IMR-90 (cell line): ENCODE measurements around the gene ZNF587. TPM values are rescaled to one million over a fixed set of nuclear protein-coding genes. Genes with fewer than 3 reads are reported as not detected.

Source experiments
- ATAC-seq: fragments of 200-7000 bp; cut with Tn5 transposase; 2 replicates; pipeline ENCODE4 v1.9.1; 2020; ENCODE audit warnings: low read depth, mild to moderate bottlenecking, moderate library complexity
- BruUV-seq: library from RNA; stranded (reverse); fragments of 400-500 nt; replicated peaks from 2 replicates; lab custom pipeline; 2021; lab: Mats Ljungman, UMichigan
- CTCF ChIA-PET: fragments of 300-600 bp; formaldehyde crosslinking; extraction: SDS; loops from one replicate; lab custom pipeline; 2021; ENCODE audit warnings: antibody characterized with exemption; lab: Yijun Ruan, JAX
- POLR2A ChIA-PET: fragments of 300-600 bp; sonication (Branson Sonifier 250); formaldehyde crosslinking; loops from one replicate; lab custom pipeline; 2022; ENCODE audit warnings: antibody characterized with exemption; ENCODE audit not compliant: unreplicated experiment; lab: Charles Lee
- DNase-seq: peaks from one replicate; pipeline ENCODE4 v3.0.0; 2013
- H2AFZ ChIP-seq: replicated peaks from 2 replicates; pipeline ENCODE3; 2013; ENCODE audit warnings: low read length, mild to moderate bottlenecking; ENCODE audit not compliant: poor library complexity
- H2AK5ac ChIP-seq: 2 replicates; pipeline ENCODE4 v1.6.1; 2013; ENCODE audit warnings: low read depth, low read length, inconsistent platforms
- H2AK9ac ChIP-seq: replicated peaks from 2 replicates; pipeline ENCODE3; 2013; ENCODE audit warnings: mild to moderate bottlenecking, low read depth, low read length, moderate library complexity; ENCODE audit not compliant: poor library complexity
- H2BK120ac ChIP-seq: 2 replicates; pipeline ENCODE4 v1.6.1; 2013; ENCODE audit warnings: low read depth, low read length, inconsistent platforms
- H2BK15ac ChIP-seq: 3 replicates; pipeline ENCODE4 v1.6.1; 2013; ENCODE audit warnings: low read depth, low read length, inconsistent platforms
- H2BK20ac ChIP-seq: 2 replicates; pipeline ENCODE4 v1.6.1; 2013; ENCODE audit warnings: low read depth, mild to moderate bottlenecking, inconsistent platforms, low read length, moderate library complexity
- H2BK5ac ChIP-seq: 2 replicates; pipeline ENCODE4 v1.6.1; 2013; ENCODE audit warnings: mild to moderate bottlenecking, low read depth, low read length, inconsistent platforms; ENCODE audit not compliant: poor library complexity, severe bottlenecking
- H3K14ac ChIP-seq: replicated peaks from 2 replicates; pipeline ENCODE4 v1.6.1; 2013; ENCODE audit warnings: low read depth, low read length, inconsistent platforms
- H3K18ac ChIP-seq: 2 replicates; pipeline ENCODE4 v1.6.1; 2013; ENCODE audit warnings: low read depth, low read length, control low read depth
- H3K23ac ChIP-seq: 2 replicates; pipeline ENCODE4 v1.6.1; 2013; ENCODE audit warnings: low read depth, low read length, inconsistent platforms
- H3K27ac ChIP-seq: 2 replicates; pipeline ENCODE4 v1.5.1; 2013; ENCODE audit warnings: mild to moderate bottlenecking, control low read depth, low read length; ENCODE audit not compliant: insufficient read depth
- H3K27me3 ChIP-seq: 2 replicates; pipeline ENCODE4 v1.6.1; 2013; ENCODE audit warnings: low read length; ENCODE audit not compliant: control insufficient read depth, insufficient read depth
- H3K36me3 ChIP-seq: 2 replicates; pipeline ENCODE4 v1.6.1; 2013; ENCODE audit warnings: low read length, mixed read lengths; ENCODE audit not compliant: control insufficient read depth, insufficient read depth
- H3K4ac ChIP-seq: 2 replicates; pipeline ENCODE4 v1.6.1; 2013; ENCODE audit warnings: low read depth, low read length, inconsistent platforms
- H3K4me1 ChIP-seq: 2 replicates; pipeline ENCODE4 v1.6.1; 2013; ENCODE audit warnings: low read length, mixed read lengths; ENCODE audit not compliant: control insufficient read depth, insufficient read depth
- H3K4me2 ChIP-seq: 2 replicates; pipeline ENCODE4 v1.6.1; 2013; ENCODE audit warnings: low read depth, mild to moderate bottlenecking, control low read depth, low read length, moderate library complexity
- H3K4me3 ChIP-seq: 2 replicates; pipeline ENCODE4 v1.5.1; 2013; ENCODE audit warnings: low read depth, mild to moderate bottlenecking, control low read depth, low read length, moderate library complexity; ENCODE audit not compliant: insufficient read depth
- H3K56ac ChIP-seq: 2 replicates; pipeline ENCODE4 v1.6.1; 2013; ENCODE audit warnings: low read length, inconsistent platforms; ENCODE audit not compliant: insufficient read depth; ENCODE audit errors: extremely low read depth
- H3K79me1 ChIP-seq, 2 experiments: 2 replicates each; pipeline ENCODE4 v1.6.1; 2013; ENCODE audit warnings: low read length in 2 of 2, inconsistent platforms in 1 of 2, low read depth in 1 of 2
- H3K9ac ChIP-seq: 2 replicates; pipeline ENCODE4 v1.6.1; 2013; ENCODE audit warnings: low read depth, low read length, control low read depth
- H3K9me1 ChIP-seq: 2 replicates; pipeline ENCODE4 v1.6.1; 2013; ENCODE audit warnings: low read length, inconsistent platforms; ENCODE audit not compliant: insufficient read depth
- H3K9me3 ChIP-seq: 2 replicates; pipeline ENCODE4 v1.6.1; 2013; ENCODE audit warnings: low read length; ENCODE audit not compliant: control insufficient read depth, insufficient read depth
- H4K20me1 ChIP-seq: 2 replicates; pipeline ENCODE4 v1.6.1; 2013; ENCODE audit warnings: low read length, inconsistent platforms; ENCODE audit not compliant: insufficient read depth
- H4K5ac ChIP-seq: 2 replicates; pipeline ENCODE4 v1.6.1; 2013; ENCODE audit warnings: mild to moderate bottlenecking, low read depth, low read length, control low read depth
- H4K8ac ChIP-seq, 2 experiments: 2 replicates each; pipeline ENCODE4 v1.6.1; 2013; ENCODE audit warnings: low read depth in 2 of 2, low read length in 2 of 2, control low read depth in 1 of 2, inconsistent platforms in 1 of 2
- H4K91ac ChIP-seq: 2 replicates; pipeline ENCODE4 v1.6.1; 2013; ENCODE audit warnings: low read depth, low read length, inconsistent platforms; ENCODE audit not compliant: insufficient read depth
- BHLHE40 ChIP-seq: fragments of 150-350 bp; IDR thresholded peaks from 2 replicates; pipeline ENCODE4 v1.6.1; 2016; ENCODE audit warnings: mild to moderate bottlenecking, low read depth, low read length
- MXI1 ChIP-seq: IDR thresholded peaks from 2 replicates; pipeline ENCODE4 v1.6.1; 2012; ENCODE audit warnings: low read depth, mild to moderate bottlenecking, low read length, moderate library complexity, borderline replicate concordance
- POLR2A ChIP-seq: IDR thresholded peaks from 2 replicates; pipeline ENCODE4 v1.6.1; 2012; ENCODE audit warnings: mild to moderate bottlenecking, low read depth, low read length
- USF2 ChIP-seq: fragments of 150-350 bp; IDR thresholded peaks from 2 replicates; pipeline ENCODE4 v1.6.1; 2017; ENCODE audit warnings: mild to moderate bottlenecking, antibody characterized with exemption, low read length, low read depth
- WGBS, 2 experiments: methylation state at CpG; one replicate each; pipeline versions ENCODE4 v1.1.5 to v1.1.7; 2013; ENCODE audit warnings: missing lambda C conversion rate in 2 of 2; ENCODE audit not compliant: insufficient read length in 1 of 2; ENCODE audit errors: extremely low coverage in 2 of 2; 5-methylcytosine and 5-hydroxymethylcytosine counted together
- dilution Hi-C: fragments of 300-500 bp; cut with HindIII; formaldehyde crosslinking; loops from one replicate; pipeline ENCODE4 v1.14.3; 2018; ENCODE audit warnings: low sequenced_read_pairs; ENCODE audit not compliant: unreplicated experiment
- in situ Hi-C: fragments of 300-500 bp; cut with MboI; formaldehyde crosslinking; loops from 3 replicates; pipeline ENCODE4 v1.14.3; 2019; ENCODE audit warnings: low sequenced_read_pairs, inconsistent platforms, mixed read lengths
- intact Hi-C: fragments of 100-400 bp; cut with micrococcal nuclease; formaldehyde crosslinking; loops from 2 replicates; pipeline ENCODE4 v1.10.0; 2022
- polyA plus RNA-seq, 3 experiments: library from polyadenylated mRNA; depleted of rRNA; stranded (reverse); fragments of >200 nt; gene quantifications; 2 replicates each; pipeline ENCODE4 v1.2.3, GENCODE V29; 2012; ENCODE audit warnings: low replicate concordance in 1 of 3
- total RNA-seq: library from RNA; depleted of rRNA; stranded (reverse); fragments of >200 nt; gene quantifications from 2 replicates; pipeline ENCODE4 v1.2.3, GENCODE V29; 2012

Gene ZNF587
- total and polyA plus RNA-seq, 2 of the 4 experiments (the other 2 are of a cell fraction), result 14.0 to 43.7 TPM

- Histone ChIP-seq H3K4me3 (peak overlapping the region; percentile 83), H4K20me1 (no peaks in the 10 kb centered on the region), H3K4ac (peak overlapping the region; percentile 79; the same call in 1 of the 2 replicates), H2AK9ac (peak overlapping the region; percentile 86), H3K36me3 (peaks cover 5% of the 10 kb centered on the region), H2AFZ (peak overlapping the region; percentile 94), H3K14ac (peak overlapping the region; percentile 50; the same call in 1 of the 2 replicates), H3K4me1 (peaks cover 2% of the 10 kb centered on the region; the same call in 1 of the 2 replicates), H4K5ac (peak overlapping the region; percentile 53; the same call in 1 of the 2 replicates), H2BK120ac (no peak overlapping the region), H3K27me3 (no peaks in the 10 kb centered on the region), H2BK15ac (no peak overlapping the region), H4K91ac (no peak overlapping the region), H3K4me2 (peak overlapping the region; percentile 85), H2BK20ac (no peak overlapping the region), H3K56ac (no peak overlapping the region), H3K79me1 (peaks cover 16 to 25% of the 10 kb centered on the region in 2 experiments), H3K18ac (no peak overlapping the region), H4K8ac (peak overlapping the region; percentile 77 to 84; a peak in 2 of 4 replicates), H3K23ac (peak overlapping the region; percentile 34), H2AK5ac (peak overlapping the region; percentile 11), H2BK5ac (no peak overlapping the region), H3K9ac (peak overlapping the region; percentile 79), H3K9me1 (no peaks in the 10 kb centered on the region), H3K27ac (peak overlapping the region; percentile 63; the same call in 1 of the 2 replicates), H3K9me3 (peaks cover 3% of the 10 kb centered on the region; the same call in 1 of the 2 replicates)
- BruUV-seq, result no TSS peak
- ATAC-seq (no peak), DNase-seq (no peak)
- in situ Hi-C loops (no loop called here), intact Hi-C loops (no loop called here), dilution Hi-C loops (no loop called here)
- peak; percentile 43 for TF ChIP-seq BHLHE40
- TF ChIP-seq POLR2A, result no peak
- no peak for TF ChIP-seq MXI1
- no peak for TF ChIP-seq USF2
- 11% methylated on average over 4 of the region's 8 CpGs; no CpG with 5 or more reads in 1 of the 2 experiments for WGBS, 2 experiments
- ChIA-PET CTCF (no interaction called here), POLR2A (no interaction called here)
Observed at GRCh38 chr19:57888107-57888559, 38.5 kb downstream of the ZNF587 start.
